Vagina (tissue), 2 donors: ENCODE results near the gene SPOP.

Experiments
- CTCF ChIP-seq, 3 experiments: fragments of 450-650 bp in 2 of 3; fragments of 200-600 bp in 1 of 3; sonication (generic) in 1 of 3; IDR thresholded peaks; one replicate each; pipeline ENCODE4 v1.5.1; 2017 to 2019; ENCODE audit warnings: antibody characterized with exemption in 3 of 3, mild to moderate bottlenecking in 2 of 3, moderate library complexity in 2 of 3
- POLR2AphosphoS5 ChIP-seq, 2 donors: sonication (generic); formaldehyde crosslinking; IDR thresholded peaks; one replicate each; pipeline ENCODE4 v1.9.0; 2017; ENCODE audit warnings: antibody characterized with exemption in 2 of 2, mild to moderate bottlenecking in 2 of 2, low read depth in 1 of 2; ENCODE audit not compliant: insufficient read depth in 1 of 2

GRCh38 chr17:49573510-49574322, 104.2 kb downstream of the SPOP start:
- TF ChIP-seq CTCF (IDR thresholded peaks at IDR 0.05) (no peak), POLR2AphosphoS5 (IDR thresholded peaks at IDR 0.05; ENCODE audit: insufficient read depth in 1 of 2, low read depth in 1 of 2) (no peak)
